Esophagus muscularis mucosa (tissue), 3 donors: ENCODE data around the gene DNM1.

Experiments
- CTCF ChIP-seq, 3 experiments: fragments of 200-600 bp in 2 of 3; fragments of 450-650 bp in 1 of 3; sonication (generic) in 2 of 3; IDR thresholded peaks; one replicate each; pipeline ENCODE4 v1.5.1; 2017 to 2019; ENCODE audit warnings: antibody characterized with exemption in 3 of 3, mild to moderate bottlenecking in 2 of 3, moderate library complexity in 1 of 3
- POLR2A ChIP-seq: fragments of 450-650 bp; IDR thresholded peaks from one replicate; pipeline ENCODE4 v1.6.1; 2017; ENCODE audit warnings: antibody characterized with exemption, moderate library complexity, mild to moderate bottlenecking, low read depth
- POLR2AphosphoS5 ChIP-seq, 2 donors: sonication (generic); formaldehyde crosslinking; IDR thresholded peaks; one replicate each; pipeline ENCODE4 v1.6.1; 2017; ENCODE audit warnings: antibody characterized with exemption in 2 of 2

DNA sequence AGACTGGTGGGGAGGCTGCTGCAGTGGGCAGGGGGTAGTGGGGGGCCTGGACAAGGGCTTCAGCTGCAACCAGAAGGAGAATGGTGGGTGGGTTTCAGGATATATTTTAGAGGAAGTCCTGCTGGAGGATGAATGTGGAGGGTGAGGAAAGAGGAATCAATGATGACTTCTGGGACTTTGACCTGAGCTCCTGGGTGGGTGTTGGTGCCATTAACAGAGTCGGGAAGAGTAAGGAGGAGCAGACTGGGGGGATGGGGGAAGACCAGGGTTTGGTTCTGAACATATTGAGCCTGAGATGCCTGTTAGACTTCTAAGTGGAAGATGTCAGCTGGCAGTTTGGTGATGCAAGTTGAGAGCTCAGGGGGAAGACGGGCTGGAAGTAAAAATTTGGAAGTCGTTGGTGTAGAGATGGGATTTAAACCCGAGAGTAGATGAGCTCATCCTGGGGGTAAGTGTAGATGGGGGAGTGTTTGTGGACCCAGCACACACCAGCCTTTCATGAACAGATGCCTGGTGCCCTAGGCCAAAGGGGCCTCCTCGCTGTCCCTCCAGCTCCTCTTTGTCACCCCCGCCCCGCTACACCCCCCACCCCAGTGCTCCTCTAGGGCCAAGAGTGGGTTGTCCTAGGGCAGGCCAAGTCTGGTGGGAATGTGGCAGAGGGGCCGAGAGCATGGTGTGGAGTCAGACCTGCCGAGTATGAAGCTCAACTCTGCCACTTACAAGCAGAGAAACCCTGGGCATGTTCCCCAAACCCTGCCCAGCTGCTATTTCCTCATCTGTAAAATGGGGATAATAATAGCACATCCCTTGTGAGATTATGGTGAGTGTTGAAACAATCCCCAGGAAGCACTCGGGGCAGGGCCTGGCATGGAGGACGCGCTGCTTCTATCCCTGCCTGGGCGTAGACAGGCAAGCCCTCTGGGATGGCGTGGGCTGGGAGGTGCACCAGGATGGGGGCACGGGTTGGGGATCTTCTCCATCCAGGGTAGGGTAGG, 4.0 kb downstream of the DNM1 start:
- TF ChIP-seq POLR2A (no peak), CTCF (IDR thresholded peaks at IDR 0.05) (no peak), POLR2AphosphoS5 (IDR thresholded peaks at IDR 0.05) (no peak)
